ENCODE measurements around the gene AKR1C3. TPM values are rescaled to one million over a fixed set of nuclear protein-coding genes. Genes with fewer than 3 reads are reported as not detected.
"Not testable (repeated sequence)": the region's sequence is repeated elsewhere in the genome, so short reads cannot be mapped to it uniquely, and the experiment has no call there.

AKR1C3 gene
- total RNA-seq, result 2.9 and 4.9 TPM in 2 replicates

DNA sequence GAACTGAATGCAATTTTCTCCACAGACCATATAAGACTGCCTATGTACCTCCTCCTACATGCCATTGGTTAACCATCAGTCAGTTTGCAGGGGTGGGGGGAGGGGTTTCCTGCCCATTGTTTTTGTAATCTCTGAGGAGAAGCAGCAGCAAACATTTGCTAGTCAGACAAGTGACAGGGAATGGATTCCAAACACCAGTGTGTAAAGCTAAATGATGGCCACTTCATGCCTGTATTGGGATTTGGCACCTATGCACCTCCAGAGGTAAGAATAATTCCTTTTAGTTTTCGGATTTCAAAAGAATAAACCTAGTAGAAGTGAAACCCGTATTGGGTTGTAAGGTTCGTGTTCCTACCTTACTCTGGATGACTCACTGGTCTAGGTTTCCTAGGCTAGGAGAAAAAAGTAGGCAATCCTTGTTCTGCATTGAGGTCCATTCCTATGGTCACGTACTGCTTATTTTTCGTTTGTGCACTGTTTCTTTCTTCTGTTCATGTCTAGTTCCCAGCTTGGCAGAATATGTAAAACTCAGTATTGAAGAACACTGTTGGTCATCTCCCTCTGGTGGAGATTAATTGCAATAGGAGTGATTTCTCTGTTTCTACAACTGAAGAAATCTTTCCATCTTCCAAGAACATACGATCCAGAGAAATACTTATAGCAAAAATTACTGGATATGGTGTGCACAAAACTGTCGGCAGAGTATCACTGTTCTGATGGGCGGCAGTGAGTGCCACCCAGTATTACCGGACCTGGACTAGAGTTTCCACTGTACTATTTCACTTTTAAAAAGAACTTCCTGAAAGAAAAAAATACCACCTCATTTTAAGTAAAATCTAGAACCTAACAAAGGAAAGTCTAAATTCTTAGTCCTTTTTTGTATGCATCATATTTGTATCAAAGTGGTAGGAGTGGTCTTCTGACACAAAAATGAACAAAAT, at the start of gene AKR1C3:
Gene AKR1C3 (plus strand): TSS at position 150 of the 941 bp plus-strand sequence. CDS start 31 bp downstream, at position 181.
- intact Hi-C loops (cut with micrococcal nuclease), result loop anchor here (1.0 kb wide), 5 partner anchors 245 to 340 kb away; partner anchors contain the start of gene NET1

DNA sequence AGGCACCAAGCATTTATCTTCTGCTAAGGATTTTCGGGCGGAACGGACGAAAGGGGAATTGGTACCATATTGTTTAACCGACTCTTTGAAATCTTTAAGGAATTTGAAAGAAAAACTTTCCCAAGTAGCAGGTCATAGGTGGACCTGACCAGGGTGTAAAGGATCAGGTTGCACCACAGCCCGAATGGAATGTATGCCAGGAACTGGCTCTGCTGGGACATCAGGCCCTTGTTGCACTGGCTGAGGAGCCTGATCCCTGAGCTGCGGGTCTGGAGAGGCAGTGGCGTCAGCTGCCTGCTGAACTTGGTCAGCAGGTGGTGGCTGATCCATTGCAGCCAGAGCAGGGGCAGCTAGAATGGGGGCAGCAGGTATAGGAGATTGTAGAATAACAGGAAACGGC, 49.1 kb upstream of the AKR1C3 start:
- intact Hi-C loops (cut with micrococcal nuclease), result no loop called here

DNA sequence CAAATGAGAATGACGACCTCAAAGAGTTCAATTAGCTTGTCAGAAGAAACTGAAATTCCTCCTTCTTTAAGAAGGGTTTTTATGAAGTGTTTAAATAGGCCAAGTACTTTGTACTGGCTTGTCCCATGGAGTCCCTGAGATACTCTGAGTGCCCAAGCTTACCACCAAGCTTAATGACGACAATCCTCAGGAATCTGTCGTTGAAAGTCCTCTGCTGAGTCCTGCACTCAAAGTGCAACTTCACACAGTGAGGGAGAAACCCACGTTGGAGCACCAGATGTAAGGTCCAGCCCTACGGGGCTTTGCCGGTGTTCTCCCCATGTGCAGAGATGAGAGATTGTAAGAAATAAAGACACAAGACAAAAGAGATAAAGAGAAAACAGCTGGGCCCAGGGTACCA, 47.8 kb upstream of the AKR1C3 start:
- intact Hi-C loops (cut with micrococcal nuclease), result no loop called here

DNA sequence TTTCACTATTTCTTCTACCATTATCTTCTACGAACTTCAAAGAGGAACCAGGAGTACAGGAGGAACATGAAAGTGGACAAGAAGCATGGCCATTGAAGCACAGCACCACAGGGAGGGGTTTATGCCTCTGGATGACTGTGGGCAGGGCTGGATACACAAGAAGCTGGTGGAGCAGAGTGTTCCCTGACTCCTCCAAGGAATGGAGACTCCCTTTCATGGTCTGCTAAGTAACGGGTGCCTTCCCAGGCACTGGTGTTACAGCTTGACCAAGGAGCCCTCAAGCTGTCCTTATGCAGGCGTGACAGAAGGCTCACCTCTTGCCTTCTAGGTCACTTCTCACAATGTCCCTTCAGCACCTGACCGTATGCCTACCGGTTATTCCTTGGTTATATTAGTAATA, 47.2 kb upstream of the AKR1C3 start:
- intact Hi-C loops (cut with micrococcal nuclease), result not testable (repeated sequence)

- intact Hi-C loops (cut with micrococcal nuclease), result no loop called here
Measured at GRCh38 chr10:5047912-5048628, 46.1 kb upstream of the AKR1C3 start.

DNA sequence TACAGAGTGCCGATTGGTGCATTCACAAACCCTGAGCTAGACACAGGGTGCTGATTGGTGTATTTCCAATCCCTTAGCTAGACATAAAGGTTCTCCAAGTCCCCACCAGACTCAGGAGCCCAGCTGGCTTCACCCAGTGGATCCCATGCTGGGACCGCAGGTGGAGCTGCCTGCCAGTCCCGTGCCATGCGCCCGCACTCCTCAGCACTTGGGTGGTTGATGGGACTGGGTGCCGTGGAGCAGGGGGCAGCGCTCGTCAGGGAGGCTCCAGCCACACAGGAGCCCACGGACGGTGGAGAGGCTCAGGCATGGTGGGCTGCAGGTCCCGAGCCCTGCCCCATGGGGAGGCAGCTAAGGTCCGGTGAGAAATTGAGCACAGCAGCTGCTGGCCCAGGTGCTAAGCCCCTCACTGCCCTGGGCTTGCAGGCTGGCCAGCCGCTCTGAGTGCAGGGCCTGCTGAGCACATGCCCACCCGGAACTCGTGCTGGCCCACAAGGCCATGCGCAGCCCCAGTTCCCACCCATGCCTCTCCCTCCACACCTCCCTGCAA, 41.2 kb upstream of the AKR1C3 start:
- intact Hi-C loops (cut with micrococcal nuclease), result not testable (repeated sequence)

DNA sequence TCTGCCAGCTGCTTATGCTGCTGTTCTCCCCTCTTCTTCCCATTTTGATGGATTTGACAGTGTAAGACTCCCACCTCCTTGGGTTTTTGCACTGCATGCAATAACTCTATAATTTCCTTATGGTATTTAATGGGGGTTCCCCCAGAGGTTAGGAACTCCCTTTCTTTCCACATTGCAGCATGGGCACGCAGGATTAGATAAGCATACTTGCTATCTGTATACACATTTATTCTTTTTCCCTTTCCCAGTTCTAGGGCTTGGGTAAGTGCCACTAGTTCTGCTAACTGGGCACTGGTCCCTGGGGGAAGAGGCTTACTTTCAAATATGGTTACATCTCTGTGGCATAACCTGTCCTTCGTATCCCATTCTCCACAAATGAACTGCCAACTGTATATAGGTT, 39.4 kb upstream of the AKR1C3 start:
- intact Hi-C loops (cut with micrococcal nuclease), result not testable (repeated sequence)

GRCh38 chr10:5059267-5059666, 34.9 kb upstream of the AKR1C3 start:
- intact Hi-C loops (cut with micrococcal nuclease), result not testable (repeated sequence)

DNA sequence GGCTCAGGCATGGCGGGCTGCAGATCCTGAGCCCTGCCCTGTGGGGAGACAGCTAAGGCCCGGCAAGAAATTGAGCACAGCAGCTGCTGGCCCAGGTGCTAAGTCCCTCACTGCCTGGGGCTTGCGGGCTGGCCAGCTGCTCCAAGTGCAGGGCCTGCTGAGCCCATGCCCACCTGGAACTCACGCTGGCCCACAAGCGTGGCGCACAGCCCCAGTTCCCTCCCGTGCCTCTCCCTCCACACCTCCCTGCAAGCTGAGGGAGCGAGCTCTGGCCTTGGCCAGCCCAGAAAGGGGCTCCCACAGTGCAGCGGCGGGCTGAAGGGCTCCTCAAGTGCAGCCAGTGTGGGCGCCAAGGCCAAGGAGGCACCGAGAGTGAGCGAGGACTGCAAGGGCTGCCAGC, 33.4 kb upstream of the AKR1C3 start:
- intact Hi-C loops (cut with micrococcal nuclease), result not testable (repeated sequence)

GRCh38 chr10:5064656-5065055, 29.6 kb upstream of the AKR1C3 start:
- intact Hi-C loops (cut with micrococcal nuclease), result loop anchor here (1.0 kb wide), 1 partner anchor 146 kb away; no protein-coding TSS in a partner anchor

GRCh38 chr10:5068274-5068984, 25.8 kb upstream of the AKR1C3 start:
- intact Hi-C loops (cut with micrococcal nuclease), result no loop called here

DNA sequence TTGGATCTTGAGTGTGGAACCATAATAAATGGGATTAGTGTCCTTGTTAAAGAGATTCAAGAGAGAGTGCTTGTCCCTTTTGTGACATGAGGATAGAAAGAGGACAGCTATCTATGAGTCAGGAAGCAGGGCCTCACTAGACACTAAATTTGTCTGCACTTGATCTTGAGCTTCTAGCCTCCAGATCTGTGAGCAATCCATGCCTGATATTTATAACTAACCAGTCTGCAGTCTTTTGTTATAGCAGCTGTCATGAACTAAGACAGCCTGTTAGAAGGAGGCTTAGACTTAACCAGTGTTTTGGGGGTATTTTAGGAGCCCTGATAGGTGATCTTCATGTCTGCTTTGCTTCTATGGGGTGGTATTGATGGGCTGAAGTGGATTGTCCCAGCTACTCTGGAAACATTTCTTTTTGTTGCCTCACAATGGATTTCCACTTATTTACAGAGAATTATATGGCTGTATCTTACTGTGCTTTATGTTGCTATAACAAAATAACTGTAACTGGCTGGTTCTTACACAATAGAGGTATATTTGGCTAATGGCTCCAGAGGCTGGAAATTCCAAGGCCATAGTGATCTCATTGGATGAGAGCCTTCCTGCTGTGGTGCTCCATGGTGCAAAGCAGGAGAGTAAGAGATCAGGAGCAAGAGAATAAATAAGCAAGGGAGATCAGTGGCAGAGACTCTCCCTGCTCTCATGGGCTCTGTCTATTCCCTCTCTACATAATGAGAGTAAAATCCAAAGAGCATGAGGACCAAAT, 23.4 kb upstream of the AKR1C3 start:
- intact Hi-C loops (cut with micrococcal nuclease), result no loop called here

GRCh38 chr10:5071411-5072198, 22.6 kb upstream of the AKR1C3 start:
- intact Hi-C loops (cut with micrococcal nuclease), result no loop called here

GRCh38 chr10:5073659-5074058, 20.6 kb upstream of the AKR1C3 start:
- intact Hi-C loops (cut with micrococcal nuclease), result no loop called here

DNA sequence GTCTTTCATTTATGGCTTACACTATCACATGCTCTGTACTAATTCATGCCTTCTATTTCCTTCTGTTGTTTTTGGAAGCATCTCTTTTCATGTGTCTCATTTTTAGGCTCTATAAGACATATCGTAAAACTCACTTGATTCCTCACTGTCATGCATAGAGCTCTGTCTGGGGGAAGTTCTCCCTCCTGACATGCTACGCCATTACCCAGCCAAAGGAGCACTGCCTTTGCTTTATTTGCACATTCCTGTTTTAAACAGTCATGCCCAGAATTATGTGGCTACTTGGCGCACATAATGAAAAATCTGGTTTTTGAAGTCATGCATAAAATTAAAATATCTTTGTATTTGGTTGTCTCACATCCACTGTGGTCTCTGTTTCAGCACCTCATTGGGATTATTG, 17.6 kb upstream of the AKR1C3 start:
- intact Hi-C loops (cut with micrococcal nuclease), result no loop called here

DNA sequence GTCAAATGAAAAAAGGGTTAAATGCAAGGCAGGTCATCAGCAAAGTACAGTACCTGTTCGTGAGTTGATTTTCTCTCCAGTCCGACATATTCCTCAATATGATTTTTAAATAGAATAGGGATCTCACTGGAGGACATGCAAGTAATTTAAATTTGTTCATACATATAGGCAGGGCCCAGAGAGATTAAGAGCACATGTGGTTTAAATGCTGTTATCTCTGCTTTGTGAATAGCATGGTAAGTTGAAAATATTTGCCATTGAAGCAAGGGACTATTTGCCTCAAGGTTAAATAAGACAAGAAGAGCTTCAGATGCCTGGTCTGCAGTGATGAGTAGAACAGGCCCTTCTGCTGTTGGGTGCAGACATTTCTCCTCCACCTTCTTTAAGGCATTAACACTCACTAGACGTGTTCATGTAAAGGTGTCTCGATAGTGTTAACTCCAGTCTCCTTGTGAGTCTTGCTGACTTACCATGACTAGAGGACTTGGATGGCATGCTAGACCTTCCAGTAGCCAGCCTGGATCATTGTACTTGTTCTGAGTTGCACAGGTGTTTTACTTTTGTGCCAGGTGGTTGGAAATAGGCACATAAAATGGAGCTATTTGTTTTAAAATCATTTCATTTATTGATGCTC, 15.6 kb upstream of the AKR1C3 start:
- intact Hi-C loops (cut with micrococcal nuclease), result no loop called here

DNA sequence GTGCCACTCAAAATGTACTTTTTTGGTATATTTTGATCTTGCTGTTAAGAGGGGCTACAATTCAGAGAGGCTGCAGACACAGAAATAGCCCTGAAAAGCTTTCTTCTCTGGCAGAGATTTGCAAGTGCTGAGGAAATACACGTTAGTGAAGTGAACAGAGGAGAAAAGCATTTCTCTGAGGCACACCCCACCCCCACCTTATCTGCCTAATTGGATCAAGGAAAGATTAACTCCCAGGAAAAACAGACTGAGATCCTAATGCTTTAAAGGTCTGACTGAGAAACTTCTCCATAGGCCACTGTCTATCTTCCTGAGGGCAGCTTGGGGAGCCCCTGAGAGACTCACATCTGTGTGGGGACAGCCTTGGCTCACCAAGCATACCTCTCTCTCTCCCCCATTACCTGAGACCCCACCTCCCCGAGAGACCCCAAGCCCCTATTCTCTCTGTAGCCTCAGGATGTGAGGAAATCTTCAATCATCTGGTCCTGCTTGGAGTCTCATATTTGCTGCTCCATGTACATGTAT, 14.8 kb upstream of the AKR1C3 start:
- intact Hi-C loops (cut with micrococcal nuclease), result no loop called here

- intact Hi-C loops (cut with micrococcal nuclease), result no loop called here
Measured at GRCh38 chr10:5079836-5080235, 14.4 kb upstream of the AKR1C3 start.

- intact Hi-C loops (cut with micrococcal nuclease), result no loop called here
Measured at GRCh38 chr10:5081091-5081490, 13.1 kb upstream of the AKR1C3 start.

Measured in T-helper 1 cell treated with Interleukin-12 subunit alpha and Interleukin-12 subunit beta and Interleukin-4 antibody, amounts not matched to agents 30 ng/mL and 1 ng/mL, for 36 hours (primary cell).